Calu3 (cell line): Measurements from ENCODE around the gene ADAM30. TPM values are rescaled to one million over a fixed set of nuclear protein-coding genes. Genes with fewer than 3 reads are reported as not detected.

Experiments used
- BruUV-seq: library from RNA; stranded (reverse); fragments of 400-500 nt; replicated peaks from 2 replicates; lab custom pipeline; 2021; lab: Mats Ljungman, UMichigan
- CTCF ChIA-PET: fragments of 300-600 bp; sonication (Branson Sonifier 250); formaldehyde crosslinking; loops from one replicate; lab custom pipeline; 2022; ENCODE audit warnings: antibody characterized with exemption; lab: Charles Lee
- DNase-seq: peaks from one replicate; pipeline ENCODE4 v3.0.0; 2022
- H3K27ac Mint-ChIP-seq: one replicate; pipeline ENCODE4 v1.8.0; 2022; ENCODE audit warnings: mixed read lengths; ENCODE audit not compliant: unreplicated experiment
- H3K27me3 Mint-ChIP-seq: one replicate; pipeline ENCODE4 v1.8.0; 2022; ENCODE audit warnings: mixed read lengths; ENCODE audit not compliant: unreplicated experiment
- H3K36me3 Mint-ChIP-seq: one replicate; pipeline ENCODE4 v1.8.0; 2022; ENCODE audit warnings: mild to moderate bottlenecking, moderate library complexity, mixed read lengths; ENCODE audit not compliant: insufficient read depth, unreplicated experiment
- H3K4me1 Mint-ChIP-seq: one replicate; pipeline ENCODE4 v1.8.0; 2022; ENCODE audit warnings: mild to moderate bottlenecking, low read depth, mixed read lengths; ENCODE audit not compliant: unreplicated experiment
- H3K4me3 Mint-ChIP-seq: one replicate; pipeline ENCODE4 v1.8.0; 2022; ENCODE audit warnings: mild to moderate bottlenecking, low read depth, moderate library complexity, mixed read lengths; ENCODE audit not compliant: unreplicated experiment
- H3K9me3 Mint-ChIP-seq: one replicate; pipeline ENCODE4 v1.8.0; 2022; ENCODE audit warnings: low read depth, mixed read lengths; ENCODE audit not compliant: unreplicated experiment
- intact Hi-C: fragments of 100-400 bp; cut with micrococcal nuclease; formaldehyde crosslinking; loops from one replicate; pipeline ENCODE4 v1.10.0; 2022; ENCODE audit not compliant: unreplicated experiment
- total RNA-seq: library from RNA; stranded (reverse); gene quantifications from 2 replicates; pipeline ENCODE4 v1.2.3, GENCODE V29; 2022
- TF ChIP-seq, protein P1 (sequence below): fragments of 200-600 bp; IDR thresholded peaks from one replicate; pipeline ENCODE4 v1.8.0; 2022; ENCODE audit warnings: antibody characterized with exemption; ENCODE audit not compliant: unreplicated experiment

Gene ADAM30
- total RNA-seq, 1 experiment from 2014 or later: not detected

GRCh38 chr1:119882132-119883049, 13.9 kb downstream of the ADAM30 start:
- intact Hi-C loops: no loop called here
- TF ChIP-seq, protein P1, sequence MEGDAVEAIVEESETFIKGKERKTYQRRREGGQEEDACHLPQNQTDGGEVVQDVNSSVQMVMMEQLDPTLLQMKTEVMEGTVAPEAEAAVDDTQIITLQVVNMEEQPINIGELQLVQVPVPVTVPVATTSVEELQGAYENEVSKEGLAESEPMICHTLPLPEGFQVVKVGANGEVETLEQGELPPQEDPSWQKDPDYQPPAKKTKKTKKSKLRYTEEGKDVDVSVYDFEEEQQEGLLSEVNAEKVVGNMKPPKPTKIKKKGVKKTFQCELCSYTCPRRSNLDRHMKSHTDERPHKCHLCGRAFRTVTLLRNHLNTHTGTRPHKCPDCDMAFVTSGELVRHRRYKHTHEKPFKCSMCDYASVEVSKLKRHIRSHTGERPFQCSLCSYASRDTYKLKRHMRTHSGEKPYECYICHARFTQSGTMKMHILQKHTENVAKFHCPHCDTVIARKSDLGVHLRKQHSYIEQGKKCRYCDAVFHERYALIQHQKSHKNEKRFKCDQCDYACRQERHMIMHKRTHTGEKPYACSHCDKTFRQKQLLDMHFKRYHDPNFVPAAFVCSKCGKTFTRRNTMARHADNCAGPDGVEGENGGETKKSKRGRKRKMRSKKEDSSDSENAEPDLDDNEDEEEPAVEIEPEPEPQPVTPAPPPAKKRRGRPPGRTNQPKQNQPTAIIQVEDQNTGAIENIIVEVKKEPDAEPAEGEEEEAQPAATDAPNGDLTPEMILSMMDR: no peak
- Mint-ChIP-seq H3K4me1 (no peaks in the 10 kb centered on the region), H3K9me3 (no peaks in the 10 kb centered on the region), H3K4me3 (no peak overlapping the region), H3K27ac (no peak overlapping the region), H3K36me3 (no peaks in the 10 kb centered on the region), H3K27me3 (peaks cover 27% of the 10 kb centered on the region)
- BruUV-seq: no TSS peak
- DNase-seq: no peak
- CTCF ChIA-PET: no interaction called here

DNA sequence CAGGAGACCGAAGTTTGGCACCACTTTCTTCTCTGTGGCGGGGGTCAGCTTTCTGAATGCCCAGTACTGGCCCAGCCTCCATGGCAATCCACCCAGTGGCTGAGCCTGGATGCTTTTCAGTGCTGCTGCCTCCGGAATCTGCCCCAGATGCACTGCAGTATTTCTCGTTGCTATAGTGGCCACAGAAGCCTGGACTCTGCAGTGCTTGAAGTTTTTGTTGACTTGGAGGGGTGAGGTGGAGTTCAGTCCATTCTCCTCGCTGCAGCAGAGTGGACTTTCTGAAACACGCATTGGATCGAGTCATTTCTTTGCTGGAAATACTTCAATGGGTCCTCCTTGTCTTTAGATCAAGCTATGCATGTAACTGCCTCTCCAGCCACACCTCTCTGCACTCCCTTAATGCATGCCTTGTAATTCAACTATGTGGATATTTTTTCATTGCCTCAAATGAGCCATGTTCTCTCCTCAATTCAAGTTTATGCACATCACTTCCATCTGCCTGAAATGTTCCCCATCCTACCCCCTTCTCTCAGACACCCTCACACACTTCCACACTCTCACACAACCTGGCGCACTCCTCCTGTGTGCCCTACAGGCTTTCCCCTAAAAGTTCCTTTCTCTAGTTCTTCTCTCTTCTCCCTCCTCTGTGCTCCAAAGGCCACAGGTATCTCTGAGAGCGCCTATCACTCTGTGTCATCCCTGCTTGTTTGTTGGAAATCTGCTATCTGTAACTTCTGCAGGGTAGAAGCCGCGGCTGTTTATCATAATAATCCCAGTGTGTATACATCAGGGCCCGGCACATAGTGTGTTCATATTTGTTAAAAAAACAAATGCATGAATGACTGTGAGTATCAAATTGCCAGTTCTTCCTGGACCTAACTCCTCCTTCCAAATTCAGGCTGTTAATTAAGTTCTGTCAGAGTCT, 16.5 kb downstream of the ADAM30 start:
- CTCF ChIA-PET: no interaction called here
- intact Hi-C loops: no loop called here
- Mint-ChIP-seq H3K9me3 (no peaks in the 10 kb centered on the region), H3K4me3 (no peak overlapping the region), H3K4me1 (no peaks in the 10 kb centered on the region), H3K36me3 (no peaks in the 10 kb centered on the region), H3K27me3 (peaks cover 27% of the 10 kb centered on the region), H3K27ac (no peak overlapping the region)
- DNase-seq: no peak
- BruUV-seq: no TSS peak
- TF ChIP-seq, protein P1: no peak

DNA sequence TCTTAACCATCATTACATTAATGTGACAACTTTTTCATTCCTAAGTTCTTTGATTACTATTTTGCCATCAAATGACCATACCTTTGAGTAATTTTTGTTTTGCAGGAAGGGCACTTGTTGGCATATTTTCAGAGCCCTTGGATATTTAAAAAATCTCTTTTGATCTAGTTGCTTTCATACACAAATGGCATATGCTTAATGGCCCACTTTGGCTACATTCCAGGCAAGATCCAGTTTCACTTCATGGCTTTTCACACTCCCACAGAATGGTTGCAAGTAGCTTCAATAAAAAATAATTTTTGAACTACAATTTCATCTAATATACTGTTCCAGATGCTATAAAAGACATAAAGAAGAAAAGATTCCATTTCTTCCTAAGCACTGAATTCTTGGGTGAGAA, 18.1 kb downstream of the ADAM30 start:
- TF ChIP-seq, protein P1: no peak
- BruUV-seq: no TSS peak
- Mint-ChIP-seq H3K4me1 (no peaks in the 10 kb centered on the region), H3K36me3 (no peaks in the 10 kb centered on the region), H3K9me3 (no peaks in the 10 kb centered on the region), H3K4me3 (no peak overlapping the region), H3K27me3 (peaks cover 27% of the 10 kb centered on the region), H3K27ac (no peak overlapping the region)
- intact Hi-C loops: no loop called here
- DNase-seq: no peak
- CTCF ChIA-PET: no interaction called here

GRCh38 chr1:119874186-119874585, 22.1 kb downstream of the ADAM30 start:
- CTCF ChIA-PET: no interaction called here
- intact Hi-C loops: no loop called here
- TF ChIP-seq, protein P1: no peak
- Mint-ChIP-seq H3K4me3 (no peak overlapping the region), H3K9me3 (no peaks in the 10 kb centered on the region), H3K4me1 (peaks cover 16% of the 10 kb centered on the region), H3K27ac (no peak overlapping the region), H3K36me3 (no peaks in the 10 kb centered on the region), H3K27me3 (peaks cover 10% of the 10 kb centered on the region)
- BruUV-seq: no TSS peak
- DNase-seq: no peak
